ENCODE results near the gene CACNA1C.

The CACNA1C gene

GRCh38 chr12:2456122-2456812 lies 403.5 kb downstream of the CACNA1C start:
- DNase-seq (ENCODE audit: low read depth), result no peak

- DNase-seq (ENCODE audit: low read depth), result no peak
Measured at GRCh38 chr12:2456813-2457186, 404.0 kb downstream of the CACNA1C start.

GRCh38 chr12:2457215-2457932 lies 404.6 kb downstream of the CACNA1C start:
- DNase-seq (ENCODE audit: low read depth), result no peak

DNA sequence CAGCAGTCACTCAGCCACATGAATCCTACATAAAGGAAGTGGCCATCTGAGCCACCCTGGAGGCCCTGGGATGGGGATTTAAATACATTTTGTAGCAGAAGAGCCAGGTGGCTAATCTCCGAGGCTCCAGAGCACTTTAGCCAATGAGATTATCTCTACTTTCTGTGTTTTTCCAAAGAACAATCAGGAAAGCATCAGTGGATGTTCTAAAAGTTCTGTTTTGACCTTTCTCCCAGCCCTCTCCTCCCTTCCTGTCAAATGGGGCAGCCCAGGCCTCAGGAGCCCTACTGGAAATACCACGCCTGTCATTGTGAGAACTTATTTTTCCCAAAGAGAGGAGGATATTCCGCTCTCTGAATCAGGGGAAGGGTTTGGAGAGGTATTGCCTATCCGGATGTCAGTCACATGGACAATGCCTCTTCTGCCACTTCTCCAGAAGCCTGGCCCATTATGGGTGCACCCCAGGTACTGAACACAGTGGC lies 405.2 kb downstream of the CACNA1C start:
- DNase-seq (ENCODE audit: low read depth), result no peak

- no peak for DNase-seq (ENCODE audit: low read depth)
Measured at GRCh38 chr12:2460051-2460670, 407.4 kb downstream of the CACNA1C start.

DNA sequence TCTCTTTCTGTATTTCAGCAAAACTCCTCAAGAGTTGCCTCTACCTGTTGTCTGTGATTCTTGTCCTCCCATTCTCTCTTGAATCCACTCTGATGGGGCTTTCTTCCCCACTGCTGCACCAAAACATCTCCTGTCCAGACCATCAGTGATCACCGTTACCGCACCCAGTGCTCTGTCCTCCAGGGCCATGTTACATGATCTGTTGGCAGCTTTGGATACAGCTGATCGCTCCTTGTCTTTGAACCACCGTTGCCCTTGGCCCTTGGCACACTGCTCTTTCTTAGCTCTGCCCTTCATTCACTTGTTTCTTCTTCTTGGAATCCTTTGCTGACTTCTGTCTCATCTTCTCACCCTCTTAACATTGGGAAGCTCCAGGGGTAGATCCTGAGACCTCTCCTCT lies 408.3 kb downstream of the CACNA1C start:
- DNase-seq (ENCODE audit: low read depth), result no peak

DNA sequence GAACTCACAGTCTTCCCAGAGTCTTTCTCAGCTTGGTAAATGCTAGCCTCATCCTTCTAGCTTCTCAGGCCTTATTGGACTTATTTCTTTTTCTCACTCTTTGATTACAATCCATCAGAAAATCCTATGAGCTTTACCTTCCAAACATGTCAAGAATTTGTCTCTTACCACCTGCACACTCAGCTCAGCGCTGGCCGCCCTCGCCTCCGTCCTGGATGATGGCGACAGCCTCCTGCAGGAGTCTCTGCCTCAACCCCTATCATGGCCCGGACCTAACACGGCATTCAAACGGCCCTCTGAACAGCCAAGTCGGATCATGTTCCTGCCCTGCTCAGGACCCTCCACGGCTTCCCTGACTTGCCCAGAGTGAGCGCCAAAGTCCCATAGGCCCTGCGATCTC lies 408.9 kb downstream of the CACNA1C start:
- DNase-seq (ENCODE audit: low read depth), result no peak

- DNase-seq (ENCODE audit: low read depth), result no peak
Measured at GRCh38 chr12:2462087-2462486, 409.3 kb downstream of the CACNA1C start.

- DNase-seq (ENCODE audit: low read depth), result no peak
Measured at GRCh38 chr12:2463719-2464118, 410.9 kb downstream of the CACNA1C start.

DNA sequence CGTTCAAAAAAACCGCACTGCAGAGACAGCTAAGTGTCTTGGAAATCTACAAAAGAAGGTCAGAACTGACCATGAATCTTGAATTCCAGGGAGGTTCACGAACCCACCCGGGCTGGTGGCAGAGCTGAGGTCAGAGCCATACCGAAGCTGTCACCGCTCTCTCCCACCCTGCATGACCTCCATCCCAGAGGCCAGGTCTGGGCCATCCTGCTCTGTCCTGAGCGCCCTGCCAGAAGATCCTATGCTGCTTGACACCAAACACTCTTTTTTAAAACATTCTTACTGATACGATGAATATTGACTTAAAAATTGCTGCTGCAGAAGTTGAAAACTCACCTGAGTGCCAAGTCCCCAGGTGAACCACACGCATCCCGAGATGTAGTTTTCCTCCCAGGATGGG lies 412.9 kb downstream of the CACNA1C start:
- no peak for DNase-seq (ENCODE audit: low read depth)

DNA sequence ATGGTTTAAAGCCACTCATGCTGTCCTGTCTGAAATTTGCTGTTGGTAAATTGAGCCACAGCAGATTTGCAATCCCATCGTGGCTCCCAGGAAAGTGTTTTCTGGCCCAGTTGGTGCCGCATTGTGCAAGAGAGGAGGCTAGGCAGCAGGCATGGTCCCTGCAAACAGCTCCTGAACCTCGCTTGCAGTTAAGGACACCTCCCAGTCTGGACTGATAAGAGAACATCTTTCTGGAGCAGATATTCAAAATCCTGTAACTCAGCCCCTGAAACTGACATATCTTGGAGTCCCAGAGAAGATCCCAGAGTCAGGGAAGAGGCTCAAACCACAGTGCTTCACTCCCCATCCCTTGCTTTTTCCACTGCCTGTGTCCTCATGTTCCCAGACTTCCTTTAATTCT lies 413.4 kb downstream of the CACNA1C start:
- DNase-seq (ENCODE audit: low read depth), result no peak

GRCh38 chr12:2467447-2468195 lies 414.8 kb downstream of the CACNA1C start:
- no peak for DNase-seq (ENCODE audit: low read depth)

GRCh38 chr12:2475984-2476383 lies 423.2 kb downstream of the CACNA1C start:
- no peak for DNase-seq (ENCODE audit: low read depth)

- no peak for DNase-seq (ENCODE audit: low read depth)
Measured at GRCh38 chr12:2477009-2477766, 424.4 kb downstream of the CACNA1C start.

DNA sequence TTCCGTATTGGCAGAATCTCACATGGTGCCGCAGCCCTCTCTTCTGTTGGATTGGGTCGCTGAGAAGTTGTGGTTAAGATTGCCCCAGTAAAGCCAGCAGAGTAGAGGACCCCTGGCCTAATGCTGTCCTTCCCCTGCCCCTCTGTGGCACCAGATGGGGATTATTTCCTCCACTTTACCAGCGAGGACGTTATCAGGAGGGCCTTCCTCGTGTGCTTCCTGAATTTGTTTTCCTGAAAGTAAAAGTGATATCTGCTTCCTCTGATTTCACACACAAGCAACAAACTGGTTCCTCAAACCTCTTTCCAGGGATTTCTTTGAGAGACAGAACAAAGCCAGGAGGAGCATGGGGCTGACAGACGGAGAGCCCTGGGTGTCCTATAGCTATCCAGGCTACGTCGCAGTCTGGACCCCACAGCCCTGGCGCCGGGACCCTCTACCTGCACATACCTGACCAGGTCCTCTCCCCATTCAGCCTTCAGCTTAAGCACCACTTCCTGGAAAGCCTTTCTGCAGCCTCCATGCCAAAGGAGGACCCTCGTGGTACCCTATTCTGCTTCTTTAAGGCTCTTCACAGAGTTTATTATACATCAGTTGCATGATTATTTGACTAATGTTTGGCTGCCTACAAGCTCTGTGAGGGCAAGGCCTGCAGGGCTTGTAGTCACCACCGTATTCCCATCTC lies 427.2 kb downstream of the CACNA1C start:
- no peak for DNase-seq (ENCODE audit: low read depth)

- no peak for DNase-seq (ENCODE audit: low read depth)
Measured at GRCh38 chr12:2481346-2481745, 428.6 kb downstream of the CACNA1C start.

DNA sequence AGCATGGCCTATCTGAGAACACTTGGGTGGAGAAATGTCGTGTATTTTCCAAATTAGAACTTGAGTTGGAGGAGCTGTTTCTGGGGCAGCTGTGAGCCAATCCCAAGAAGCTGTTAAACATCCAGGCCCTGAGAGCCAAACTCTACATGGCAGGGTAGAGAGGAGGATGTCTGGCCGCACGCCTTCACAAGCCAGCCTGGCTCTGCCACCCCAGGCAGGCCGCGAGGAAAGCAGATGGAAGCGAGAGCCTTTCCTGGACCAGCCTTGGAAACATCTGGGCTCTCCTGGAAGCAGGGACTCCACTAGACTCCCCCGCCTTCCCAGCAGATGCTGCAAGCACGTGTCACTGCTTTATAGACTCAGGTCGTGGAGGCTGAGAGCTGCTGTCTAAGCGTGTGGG lies 429.2 kb downstream of the CACNA1C start:
- DNase-seq (ENCODE audit: low read depth), result no peak

- no peak for DNase-seq (ENCODE audit: low read depth)
Measured at GRCh38 chr12:2482938-2483660, 430.3 kb downstream of the CACNA1C start.

GRCh38 chr12:2483713-2484112 lies 430.9 kb downstream of the CACNA1C start:
- DNase-seq (ENCODE audit: low read depth), result no peak

DNA sequence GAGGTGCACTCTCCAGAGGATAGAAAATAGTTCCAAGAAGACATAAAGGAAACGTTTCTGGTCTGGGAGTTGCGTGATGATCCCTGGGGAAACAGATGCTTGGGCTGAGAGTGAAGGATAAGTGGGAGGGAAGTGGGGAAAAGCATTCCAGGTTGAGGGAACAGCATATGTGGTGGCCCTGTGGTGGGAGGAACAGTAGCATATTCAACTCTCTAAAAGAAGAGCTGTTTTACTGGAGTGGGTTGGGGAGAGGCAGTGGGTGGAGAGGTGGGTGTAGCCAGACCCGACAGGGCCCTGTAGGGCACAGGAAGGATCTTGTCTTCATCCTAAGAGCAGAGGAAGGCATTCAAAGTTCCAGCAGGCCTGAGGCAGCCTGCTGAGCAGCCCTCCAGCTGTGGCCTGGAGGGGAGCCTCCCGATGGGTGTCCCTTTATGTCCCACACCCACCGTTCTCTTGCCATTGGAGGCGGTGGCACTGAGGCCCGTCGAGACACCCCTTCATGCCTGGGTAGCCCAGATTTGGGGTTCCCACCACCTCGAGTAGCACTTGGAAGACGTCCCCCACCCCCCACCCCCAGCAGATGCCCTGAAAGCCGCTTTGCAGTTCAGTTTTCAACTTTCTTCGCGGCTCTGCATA lies 431.5 kb downstream of the CACNA1C start:
- DNase-seq (ENCODE audit: low read depth), result no peak

Measured in T follicular helper cell (primary cell).